HEK293 (cell line): ENCODE measurements around the gene CLMN.
A peak's percentile ranks its signal among the peaks of the same experiment; 100 is the strongest.

ENCODE experiments used
- BCL11B ChIP-seq: fragments of 450-650 bp; formaldehyde crosslinking; IDR thresholded peaks from 2 replicates; pipeline ENCODE4 v1.5.1; 2016; ENCODE audit warnings: low read depth, missing biosample characterization, missing genetic modification characterization
- KLF10 ChIP-seq: fragments of 450-650 bp; IDR thresholded peaks from 2 replicates; pipeline ENCODE4 v1.5.1; 2018; ENCODE audit warnings: missing biosample characterization, mild to moderate bottlenecking, missing genetic modification characterization
- OSR2 ChIP-seq: fragments of 450-650 bp; formaldehyde crosslinking; IDR thresholded peaks from 2 replicates; pipeline ENCODE4 v1.5.1; 2016; ENCODE audit warnings: missing biosample characterization, missing genetic modification characterization
- PRDM10 ChIP-seq: fragments of 450-650 bp; formaldehyde crosslinking; IDR thresholded peaks from 2 replicates; pipeline ENCODE4 v1.5.1; 2016; ENCODE audit warnings: missing biosample characterization, missing genetic modification characterization
- PRDM4 ChIP-seq: fragments of 450-650 bp; formaldehyde crosslinking; IDR thresholded peaks from 2 replicates; pipeline ENCODE4 v1.5.1; 2017; ENCODE audit warnings: missing biosample characterization, missing genetic modification characterization
- RBAK ChIP-seq: fragments of 450-650 bp; formaldehyde crosslinking; IDR thresholded peaks from 2 replicates; pipeline ENCODE4 v1.5.1; 2016; ENCODE audit warnings: missing biosample characterization, missing genetic modification characterization
- REST ChIP-seq: fragments of 450-650 bp; formaldehyde crosslinking; IDR thresholded peaks from 2 replicates; pipeline ENCODE4 v1.5.1; 2016; ENCODE audit warnings: missing biosample characterization, missing genetic modification characterization
- SCRT1 ChIP-seq: fragments of 450-650 bp; formaldehyde crosslinking; IDR thresholded peaks from 2 replicates; pipeline ENCODE4 v1.5.1; 2016; ENCODE audit warnings: missing biosample characterization, missing genetic modification characterization, borderline replicate concordance
- WT1 ChIP-seq: fragments of 450-650 bp; formaldehyde crosslinking; IDR thresholded peaks from 2 replicates; pipeline ENCODE4 v1.5.1; 2016; ENCODE audit warnings: missing biosample characterization, missing genetic modification characterization
- ZBTB44 ChIP-seq: fragments of 450-650 bp; IDR thresholded peaks from 2 replicates; pipeline ENCODE4 v1.5.1; 2018; ENCODE audit warnings: missing biosample characterization, mild to moderate bottlenecking, missing genetic modification characterization
- ZBTB7A ChIP-seq: fragments of 450-650 bp; formaldehyde crosslinking; IDR thresholded peaks from 2 replicates; pipeline ENCODE4 v1.5.1; 2016; ENCODE audit warnings: low read depth, missing biosample characterization, missing genetic modification characterization
- ZFHX2 ChIP-seq: fragments of 450-650 bp; formaldehyde crosslinking; conservative IDR thresholded peaks from 2 replicates; pipeline ENCODE4 v1.5.1; 2016; ENCODE audit warnings: missing biosample characterization, missing genetic modification characterization
- ZNF112 ChIP-seq: fragments of 450-650 bp; formaldehyde crosslinking; IDR thresholded peaks from 2 replicates; pipeline ENCODE4 v1.5.0; 2017; ENCODE audit warnings: missing biosample characterization, missing genetic modification characterization
- ZNF2 ChIP-seq: fragments of 450-650 bp; formaldehyde crosslinking; IDR thresholded peaks from 2 replicates; pipeline ENCODE4 v1.5.1; 2016; ENCODE audit warnings: missing biosample characterization, missing genetic modification characterization
- ZNF202 ChIP-seq: fragments of 450-650 bp; formaldehyde crosslinking; IDR thresholded peaks from 2 replicates; pipeline ENCODE4 v1.5.1; 2016; ENCODE audit warnings: missing biosample characterization, missing genetic modification characterization, borderline replicate concordance
- ZNF311 ChIP-seq: fragments of 450-650 bp; formaldehyde crosslinking; IDR thresholded peaks from 2 replicates; pipeline ENCODE4 v1.5.1; 2017; ENCODE audit warnings: missing biosample characterization, missing genetic modification characterization, borderline replicate concordance
- ZNF362 ChIP-seq: fragments of 450-650 bp; formaldehyde crosslinking; IDR thresholded peaks from 2 replicates; pipeline ENCODE4 v1.5.1; 2016; ENCODE audit warnings: missing biosample characterization, missing genetic modification characterization
- ZNF391 ChIP-seq: fragments of 450-650 bp; formaldehyde crosslinking; IDR thresholded peaks from 2 replicates; pipeline ENCODE4 v1.5.1; 2016; ENCODE audit warnings: low read depth, missing biosample characterization, missing genetic modification characterization, borderline replicate concordance
- ZNF398 ChIP-seq: fragments of 450-650 bp; formaldehyde crosslinking; IDR thresholded peaks from 2 replicates; pipeline ENCODE4 v1.5.1; 2017; ENCODE audit warnings: missing biosample characterization, missing genetic modification characterization
- ZNF621 ChIP-seq: fragments of 450-650 bp; formaldehyde crosslinking; IDR thresholded peaks from 2 replicates; pipeline ENCODE4 v1.5.1; 2017; ENCODE audit warnings: missing biosample characterization, missing genetic modification characterization
- ZNF692 ChIP-seq: fragments of 450-650 bp; formaldehyde crosslinking; IDR thresholded peaks from 2 replicates; pipeline ENCODE4 v1.5.1; 2016; ENCODE audit warnings: missing biosample characterization, missing genetic modification characterization
- ZNF76 ChIP-seq: fragments of 450-650 bp; formaldehyde crosslinking; IDR thresholded peaks from 2 replicates; pipeline ENCODE4; 2016; ENCODE audit warnings: low read depth, missing biosample characterization, missing genetic modification characterization, borderline replicate concordance

CLMN gene

GRCh38 chr14:95291859-95292542 lies 27.7 kb downstream of the CLMN start (continued):
- TF ChIP-seq PRDM10 (0 out of 2 replicates have a peak, but pooled peaks have one; percentile 12), ZNF692 (tag by site-specific recombination) (0 out of 2 replicates have a peak, but pooled peaks have one; percentile 47), REST (tag by site-specific recombination) (no peak), ZFHX2 (tag by site-specific recombination) (no peak), ZNF398 (tag by site-specific recombination) (peak; percentile 17; the same call in 1 of the 2 replicates), PRDM4 (tag by site-specific recombination) (peak; percentile 36; the same call in 1 of the 2 replicates), SCRT1 (no peak), RBAK (tag by site-specific recombination) (no peak), OSR2 (tag by site-specific recombination) (peak; percentile 23; the same call in 1 of the 2 replicates), ZNF202 (no peak), ZNF112 (tag by site-specific recombination) (peak; percentile 83), KLF10 (peak; percentile 92), ZNF362 (tag by site-specific recombination) (no peak), ZNF391 (tag by site-specific recombination) (no peak), ZNF2 (tag by site-specific recombination) (0 out of 2 replicates have a peak, but pooled peaks have one; percentile 24), BCL11B (tag by site-specific recombination) (no peak), ZBTB44 (tag by site-specific recombination) (peak; percentile 96), ZNF621 (tag by site-specific recombination) (no peak), WT1 (no peak), ZNF76 (tag by site-specific recombination) (peak; percentile 36; the same call in 1 of the 2 replicates), ZNF311 (0 out of 2 replicates have a peak, but pooled peaks have one; percentile 58), ZBTB7A (tag by site-specific recombination) (no peak)
